ENCODE results near the gene SEC22A. TPM values are rescaled to one million over a fixed set of nuclear protein-coding genes. Genes with fewer than 3 reads are reported as not detected.

SEC22A gene
- total and polyA plus RNA-seq, 2 of the 8 experiments (the other 6 are each of a cell fraction or from before 2014, with no cell fraction given), result 10.6 to 17.1 TPM

DNA sequence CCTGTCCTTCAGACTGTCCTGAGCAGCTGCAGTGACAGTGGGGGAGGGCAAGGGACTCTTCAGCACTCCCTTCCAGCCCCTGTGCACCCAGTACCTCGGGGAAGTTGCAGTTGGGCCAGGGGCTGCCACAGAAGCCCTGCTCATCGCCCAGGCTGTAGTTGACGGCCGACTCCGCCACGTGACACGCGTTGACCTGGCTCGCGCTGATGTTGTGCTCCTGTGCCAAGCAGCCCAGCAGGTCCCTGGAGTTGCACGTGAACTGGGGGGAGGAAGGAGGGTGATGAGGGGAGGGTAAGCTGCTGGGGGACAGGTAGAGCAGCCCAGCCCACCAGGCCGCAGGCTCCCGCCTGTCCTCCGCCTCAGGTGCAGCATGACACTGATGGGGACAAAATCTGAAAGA, 101.2 kb downstream of the SEC22A start:
- no peak overlapping the region for H2BK15ac ChIP-seq (ENCODE audit: low read length)
- peaks cover 2% of the 10 kb centered on the region; the same call in 1 of the 2 replicates for H3K79me1 ChIP-seq (ENCODE audit: low read depth, low read length)
- no peak overlapping the region for H2BK12ac ChIP-seq (ENCODE audit: low read depth, low read length)
- H3K23me2 ChIP-seq (ENCODE audit: low read depth, low read length), result no peaks in the 10 kb centered on the region
- H3K9me3 ChIP-seq (ENCODE audit: insufficient read depth in 2 of 2, low read depth in 1 of 2, low read length in 1 of 2), result no peaks in the 10 kb centered on the region
- H3K56ac ChIP-seq (replicated peaks; ENCODE audit: insufficient read length, low read depth, low read length), result no peak overlapping the region
- no peak overlapping the region for H3K23ac ChIP-seq (ENCODE audit: insufficient read length)
- peaks cover 0 to 13% (median 6%) of the 10 kb centered on the region in 4 experiments; a peak in 4 of 8 replicates for H3K36me3 ChIP-seq (ENCODE audit: control insufficient read depth in 2 of 4, insufficient read depth in 4 of 4, low read length in 3 of 4)
- H2BK5ac ChIP-seq (ENCODE audit: low read depth, low read length), result no peak overlapping the region
- no peak overlapping the region for H3K4me2 ChIP-seq (ENCODE audit: insufficient read depth in 1 of 2, low read depth in 2 of 2, low read length in 2 of 2)
- no peak overlapping the region for H2AK5ac ChIP-seq (ENCODE audit: low read depth, low read length)
- no peak overlapping the region for H2AFZ ChIP-seq (ENCODE audit: low read length)
- POLR2A ChIA-PET (ENCODE audit: partially characterized antibody), result interaction anchor here (0.9 to 7.0 kb wide), 3 partner anchors 11 to 24 kb away, joined by 3 to 35 read pairs (median 4); no protein-coding TSS in a partner anchor
- WGBS, 2 experiments (ENCODE audit: extremely low coverage in 1 of 2, insufficient coverage in 1 of 2, insufficient read length in 1 of 2, insufficient replicate concordance in 2 of 2, low coverage in 1 of 2, low lambda C conversion rate in 2 of 2, missing lambda C conversion rate in 1 of 2), result 96% methylated on average over 10 of the region's 14 CpGs; no CpG with 5 or more reads in 1 of the 2 experiments
- no peak overlapping the region for H2BK120ac ChIP-seq (replicated peaks; ENCODE audit: low read depth, low read length)
- H3K18ac ChIP-seq (ENCODE audit: extremely low read depth, low read length), result no peak overlapping the region
- H3K9ac ChIP-seq (replicated peaks in 1 of 4; ENCODE audit: extremely low read depth in 1 of 4, low read depth in 3 of 4, low read length in 3 of 4), result no peak overlapping the region
- no peak overlapping the region for H3K4ac ChIP-seq (replicated peaks; ENCODE audit: insufficient read length, low read depth, low read length)
- H4K8ac ChIP-seq (ENCODE audit: extremely low read depth, insufficient read depth, low read length), result no peak overlapping the region
- no peaks in the 10 kb centered on the region for H3K79me2 ChIP-seq (ENCODE audit: control insufficient read depth in 1 of 2, insufficient read depth in 2 of 2, low read length in 2 of 2)
- no peak overlapping the region; the same call in 1 of the 2 replicates for H3K27ac ChIP-seq (ENCODE audit: low read depth, low read length)
- no peak overlapping the region for H4K91ac ChIP-seq (replicated peaks; ENCODE audit: insufficient read length, low read length)
- no peak overlapping the region for H2BK20ac ChIP-seq (ENCODE audit: low read length)
- CTCF ChIA-PET (ENCODE audit: partially characterized antibody), result interaction anchor here (0.6 to 17.6 kb wide), 10 partner anchors 11 to 353 kb away, joined by 3 to 245 read pairs (median 6); no protein-coding TSS in a partner anchor
- H4K20me1 ChIP-seq (replicated peaks in 1 of 2; ENCODE audit: control insufficient read depth in 1 of 2, insufficient read depth in 2 of 2, low read length in 2 of 2), result no peaks in the 10 kb centered on the region
- no peak for FAIRE-seq
- no peak overlapping the region for H4K5ac ChIP-seq (ENCODE audit: insufficient read length, low read depth, low read length)
- no peaks in the 10 kb centered on the region for H3K27me3 ChIP-seq (replicated peaks in 1 of 4; ENCODE audit: control insufficient read depth in 3 of 4, extremely low read depth in 1 of 4, insufficient read depth in 3 of 4, low read length in 3 of 4)
- H3K14ac ChIP-seq (ENCODE audit: insufficient read length), result no peak overlapping the region
- no peak overlapping the region for H3K4me3 ChIP-seq (ENCODE audit: extremely low read depth in 1 of 4, insufficient read depth in 2 of 4, low read depth in 3 of 4, low read length in 4 of 4)
- DNase-seq (ENCODE audit: low read depth in 1 of 2, low spot score in 2 of 2), result no peak
- TF ChIP-seq NRF1 (IDR thresholded peaks at IDR 0.05; ENCODE audit: low read depth, low read length) (no peak), SAP30 (IDR thresholded peaks at IDR 0.05; ENCODE audit: insufficient read depth, insufficient replicate concordance, low read length) (no peak), POLR2AphosphoS5 (IDR thresholded peaks at IDR 0.05; ENCODE audit: low read depth, low read length) (no peak), GTF2F1 (IDR thresholded peaks at IDR 0.05; ENCODE audit: borderline replicate concordance, low read depth, low read length) (no peak), POU5F1 (IDR thresholded peaks at IDR 0.05; ENCODE audit: low read depth, low read length) (no peak), JUN (IDR thresholded peaks at IDR 0.05; ENCODE audit: low read depth, low read length) (no peak)
- TF ChIP-seq, protein P1, sequence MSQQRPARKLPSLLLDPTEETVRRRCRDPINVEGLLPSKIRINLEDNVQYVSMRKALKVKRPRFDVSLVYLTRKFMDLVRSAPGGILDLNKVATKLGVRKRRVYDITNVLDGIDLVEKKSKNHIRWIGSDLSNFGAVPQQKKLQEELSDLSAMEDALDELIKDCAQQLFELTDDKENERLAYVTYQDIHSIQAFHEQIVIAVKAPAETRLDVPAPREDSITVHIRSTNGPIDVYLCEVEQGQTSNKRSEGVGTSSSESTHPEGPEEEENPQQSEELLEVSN (IDR thresholded peaks at IDR 0.05), result no peak
- TF ChIP-seq, protein P2, sequence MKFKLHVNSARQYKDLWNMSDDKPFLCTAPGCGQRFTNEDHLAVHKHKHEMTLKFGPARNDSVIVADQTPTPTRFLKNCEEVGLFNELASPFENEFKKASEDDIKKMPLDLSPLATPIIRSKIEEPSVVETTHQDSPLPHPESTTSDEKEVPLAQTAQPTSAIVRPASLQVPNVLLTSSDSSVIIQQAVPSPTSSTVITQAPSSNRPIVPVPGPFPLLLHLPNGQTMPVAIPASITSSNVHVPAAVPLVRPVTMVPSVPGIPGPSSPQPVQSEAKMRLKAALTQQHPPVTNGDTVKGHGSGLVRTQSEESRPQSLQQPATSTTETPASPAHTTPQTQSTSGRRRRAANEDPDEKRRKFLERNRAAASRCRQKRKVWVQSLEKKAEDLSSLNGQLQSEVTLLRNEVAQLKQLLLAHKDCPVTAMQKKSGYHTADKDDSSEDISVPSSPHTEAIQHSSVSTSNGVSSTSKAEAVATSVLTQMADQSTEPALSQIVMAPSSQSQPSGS (IDR thresholded peaks at IDR 0.05; ENCODE audit: low read length), result no peak
- peaks cover 0 to 2% (median 0%) of the 10 kb centered on the region in 4 experiments; a peak in 1 of 7 replicates for H3K4me1 ChIP-seq (replicated peaks in 1 of 4; ENCODE audit: control insufficient read depth in 3 of 4, insufficient read depth in 4 of 4, low read length in 3 of 4)
